Large intestine (tissue), 3 donors: Measurements from ENCODE around the gene BAZ1B. TPM values are rescaled to one million over a fixed set of nuclear protein-coding genes. Genes with fewer than 3 reads are reported as not detected.

ENCODE experiments used
- DNase-seq, 2 donors: peaks; one replicate each; pipeline versions ENCODE4 v3.0.0 to v3.0.0-alpha.2; 2013
- H3K27ac ChIP-seq: one replicate; pipeline ENCODE4 v1.5.1; 2013; ENCODE audit warnings: low read length
- H3K27me3 ChIP-seq: 2 replicates; pipeline ENCODE4 v1.6.1; 2013; ENCODE audit warnings: low read length; ENCODE audit not compliant: control insufficient read depth, insufficient read depth
- H3K36me3 ChIP-seq: 2 replicates; pipeline ENCODE4 v1.6.1; 2013; ENCODE audit warnings: low read length; ENCODE audit not compliant: control insufficient read depth, insufficient read depth
- H3K4me1 ChIP-seq: one replicate; pipeline ENCODE4 v1.6.1; 2013; ENCODE audit warnings: low read length; ENCODE audit not compliant: control insufficient read depth, insufficient read depth
- H3K4me3 ChIP-seq: one replicate; pipeline ENCODE4 v1.5.1; 2013; ENCODE audit warnings: low read length
- H3K9me3 ChIP-seq: one replicate; pipeline ENCODE4 v1.6.1; 2013; ENCODE audit warnings: mild to moderate bottlenecking, low read depth, low read length, moderate library complexity; ENCODE audit not compliant: control insufficient read depth
- WGBS: methylation state at CpG from one replicate; pipeline ENCODE4 v1.1.5; 2013; ENCODE audit warnings: low lambda C conversion rate; ENCODE audit not compliant: insufficient coverage; 5-methylcytosine and 5-hydroxymethylcytosine counted together
- polyA plus RNA-seq: library from polyadenylated mRNA; unstranded; fragments of 120-200 nt; gene quantifications from one replicate; pipeline ENCODE4 v1.2.1, GENCODE V29; 2013

The BAZ1B gene
- polyA plus RNA-seq, 1 donor = 37.3 TPM

GRCh38 chr7:73447121-73447733 is 74.9 kb downstream of the BAZ1B start:
- DNase-seq = no peak
- Histone ChIP-seq H3K27ac (no peak overlapping the region), H3K4me3 (no peak overlapping the region), H3K27me3 (no peaks in the 10 kb centered on the region), H3K36me3 (peaks cover 89% of the 10 kb centered on the region), H3K4me1 (no peaks in the 10 kb centered on the region), H3K9me3 (no peaks in the 10 kb centered on the region)
- 83% methylated on average over 2 of the region's 5 CpGs for WGBS

GRCh38 chr7:73446682-73447081 is 75.4 kb downstream of the BAZ1B start:
- WGBS = no CpG with 5 or more reads among the region's 4 CpGs
- Histone ChIP-seq H3K36me3 (peaks cover 94% of the 10 kb centered on the region), H3K4me3 (no peak overlapping the region), H3K27ac (no peak overlapping the region), H3K9me3 (no peaks in the 10 kb centered on the region), H3K4me1 (no peaks in the 10 kb centered on the region), H3K27me3 (no peaks in the 10 kb centered on the region)
- DNase-seq = no peak

DNA sequence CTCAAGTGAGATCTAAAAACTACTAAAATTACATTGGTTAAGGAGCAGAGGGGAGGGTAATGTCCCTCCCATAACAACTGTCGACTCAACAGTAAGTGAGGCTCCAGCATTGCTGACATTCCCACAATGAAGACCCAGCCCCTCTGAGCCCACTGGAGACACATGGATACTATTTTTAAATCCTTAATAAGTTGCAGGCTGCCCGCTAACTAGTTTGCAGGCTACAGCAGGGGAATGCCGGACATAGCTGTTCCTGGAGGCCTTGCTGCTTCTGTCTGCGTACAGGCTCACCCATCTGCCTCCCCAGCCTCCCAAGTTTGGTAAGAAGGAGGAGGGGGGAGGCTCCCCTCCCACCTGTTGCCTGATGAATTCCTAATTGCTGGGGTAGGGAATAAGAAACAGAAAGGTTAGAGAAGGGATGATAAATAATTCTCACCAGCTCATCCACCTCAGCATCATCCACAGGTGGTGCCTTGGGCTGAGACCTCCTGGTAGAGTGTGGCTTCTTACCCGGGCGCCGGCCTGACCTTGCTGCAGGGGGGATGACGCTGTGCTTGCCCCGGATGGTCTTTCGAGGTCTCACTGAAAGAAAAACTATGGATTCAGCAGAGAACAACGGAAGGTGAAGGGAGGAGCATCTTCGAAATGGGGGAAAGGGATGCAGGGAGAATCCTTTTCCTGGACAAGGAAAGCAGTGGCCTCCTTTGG is 78.4 kb downstream of the BAZ1B start:
- WGBS = no CpG with 5 or more reads among the region's 12 CpGs
- DNase-seq = no peak

GRCh38 chr7:73442903-73443500 is 79.1 kb downstream of the BAZ1B start:
- Histone ChIP-seq H3K4me3 (no peak overlapping the region), H3K9me3 (no peaks in the 10 kb centered on the region), H3K27ac (no peak overlapping the region), H3K4me1 (no peaks in the 10 kb centered on the region), H3K27me3 (no peaks in the 10 kb centered on the region), H3K36me3 (peaks cover 85% of the 10 kb centered on the region)
- DNase-seq = no peak
- no CpG with 5 or more reads among the region's 11 CpGs for WGBS

More for the DNA sequence above, 78.4 kb downstream of the BAZ1B start:
- Histone ChIP-seq H3K27ac (no peak overlapping the region), H3K36me3 (peaks cover 91% of the 10 kb centered on the region), H3K4me3 (no peak overlapping the region), H3K9me3 (no peaks in the 10 kb centered on the region), H3K27me3 (no peaks in the 10 kb centered on the region), H3K4me1 (no peaks in the 10 kb centered on the region)

DNA sequence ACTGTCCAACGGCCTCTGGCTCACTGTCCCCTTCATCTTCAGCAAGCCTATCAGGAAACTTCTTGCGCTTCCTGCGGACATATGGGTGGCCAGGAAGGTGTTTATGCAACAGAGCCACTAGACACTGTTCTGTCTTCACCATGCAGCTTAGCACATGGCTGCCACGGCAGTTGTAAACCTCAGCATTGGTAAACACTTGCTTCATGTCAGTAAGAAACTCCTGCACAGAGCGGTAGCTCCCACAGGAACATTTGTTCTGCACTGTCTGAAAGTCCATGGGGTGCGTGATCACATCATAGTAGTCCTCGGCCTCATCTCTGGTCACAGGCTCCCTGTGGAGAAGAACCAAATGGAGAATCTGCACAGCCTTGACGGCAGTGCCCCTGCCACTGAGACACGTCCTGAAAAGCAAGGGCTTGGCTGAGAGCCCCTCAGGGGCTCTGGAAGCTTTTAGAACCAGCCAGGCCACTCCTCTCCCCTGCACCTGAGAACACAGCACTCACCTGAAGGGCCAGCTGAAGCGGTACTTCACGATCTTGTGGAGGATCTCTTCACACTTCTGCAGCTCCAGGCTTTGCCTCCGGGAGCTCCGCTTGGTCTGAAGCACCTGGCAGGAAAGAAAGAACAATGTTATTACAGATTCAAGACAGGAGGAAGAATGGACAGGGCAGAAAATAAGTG is 79.7 kb downstream of the BAZ1B start:
- no peaks in the 10 kb centered on the region for H3K9me3 ChIP-seq
- H3K27ac ChIP-seq = no peak overlapping the region
- no peak overlapping the region for H3K4me3 ChIP-seq
- peaks cover 80% of the 10 kb centered on the region for H3K36me3 ChIP-seq
- no peaks in the 10 kb centered on the region for H3K27me3 ChIP-seq
- DNase-seq = no peak
- WGBS = no CpG with 5 or more reads among the region's 13 CpGs
- no peaks in the 10 kb centered on the region for H3K4me1 ChIP-seq

- Histone ChIP-seq H3K9me3 (peaks cover 13% of the 10 kb centered on the region), H3K36me3 (peaks cover 51% of the 10 kb centered on the region)
These were observed 82.7 kb downstream of the BAZ1B start for GRCh38 chr7:73439410-73439704.

DNA sequence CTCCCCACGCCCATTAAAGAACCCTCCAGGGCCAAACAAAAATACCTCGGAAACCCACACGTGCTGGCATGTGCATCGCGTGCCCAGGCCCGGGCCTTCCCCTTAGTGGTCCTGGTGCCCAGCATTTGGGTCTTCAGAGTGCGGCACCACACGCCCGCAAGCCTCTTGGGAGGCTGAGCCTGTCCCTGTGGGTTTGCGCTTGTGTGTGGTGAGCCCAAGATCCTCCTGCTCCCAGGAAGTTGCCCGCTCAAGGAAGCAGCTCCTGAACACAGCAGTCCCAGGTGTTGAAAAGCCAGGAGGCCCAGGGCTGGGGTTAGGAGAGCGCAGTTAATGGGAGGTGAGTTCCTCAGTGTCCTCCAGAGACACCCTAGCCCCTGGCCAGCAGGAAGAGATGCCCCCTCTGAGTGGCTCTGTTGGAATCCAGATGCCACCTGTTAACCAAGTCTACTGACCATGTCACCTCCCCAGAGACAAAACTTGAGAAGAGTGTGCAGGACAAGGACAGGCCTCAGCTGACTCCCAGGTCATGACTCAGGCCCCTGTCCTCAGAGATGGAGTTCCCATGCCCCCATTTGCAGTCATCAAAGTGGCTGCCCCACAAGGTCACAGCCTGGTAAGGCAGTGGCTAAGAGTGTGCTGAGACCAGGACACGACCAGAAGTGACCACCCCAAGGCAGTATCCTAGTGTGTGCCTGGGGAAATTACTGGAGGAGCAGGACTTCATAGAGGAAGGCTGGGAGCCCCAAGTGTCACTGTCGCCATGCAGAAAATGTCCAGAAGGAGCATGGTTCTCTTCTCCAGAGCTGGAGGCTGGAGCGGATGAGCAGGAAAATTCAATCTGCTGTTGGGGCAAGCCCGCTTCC is 83.3 kb downstream of the BAZ1B start:
- no peak for DNase-seq
- Histone ChIP-seq H3K27me3 (peaks cover 30% of the 10 kb centered on the region), H3K9me3 (peaks cover 17% of the 10 kb centered on the region), H3K4me3 (no peak overlapping the region), H3K4me1 (no peaks in the 10 kb centered on the region), H3K36me3 (peaks cover 45% of the 10 kb centered on the region), H3K27ac (no peak overlapping the region)
- WGBS = no CpG with 5 or more reads among the region's 16 CpGs

More at GRCh38 chr7:73439410-73439704, 82.7 kb downstream of the BAZ1B start:
- H3K27me3 ChIP-seq = peaks cover 26% of the 10 kb centered on the region
- H3K4me3 ChIP-seq = no peak overlapping the region
- no peaks in the 10 kb centered on the region for H3K4me1 ChIP-seq
- no CpG with 5 or more reads among the region's 7 CpGs for WGBS
- H3K27ac ChIP-seq = no peak overlapping the region
- no peak for DNase-seq

DNA sequence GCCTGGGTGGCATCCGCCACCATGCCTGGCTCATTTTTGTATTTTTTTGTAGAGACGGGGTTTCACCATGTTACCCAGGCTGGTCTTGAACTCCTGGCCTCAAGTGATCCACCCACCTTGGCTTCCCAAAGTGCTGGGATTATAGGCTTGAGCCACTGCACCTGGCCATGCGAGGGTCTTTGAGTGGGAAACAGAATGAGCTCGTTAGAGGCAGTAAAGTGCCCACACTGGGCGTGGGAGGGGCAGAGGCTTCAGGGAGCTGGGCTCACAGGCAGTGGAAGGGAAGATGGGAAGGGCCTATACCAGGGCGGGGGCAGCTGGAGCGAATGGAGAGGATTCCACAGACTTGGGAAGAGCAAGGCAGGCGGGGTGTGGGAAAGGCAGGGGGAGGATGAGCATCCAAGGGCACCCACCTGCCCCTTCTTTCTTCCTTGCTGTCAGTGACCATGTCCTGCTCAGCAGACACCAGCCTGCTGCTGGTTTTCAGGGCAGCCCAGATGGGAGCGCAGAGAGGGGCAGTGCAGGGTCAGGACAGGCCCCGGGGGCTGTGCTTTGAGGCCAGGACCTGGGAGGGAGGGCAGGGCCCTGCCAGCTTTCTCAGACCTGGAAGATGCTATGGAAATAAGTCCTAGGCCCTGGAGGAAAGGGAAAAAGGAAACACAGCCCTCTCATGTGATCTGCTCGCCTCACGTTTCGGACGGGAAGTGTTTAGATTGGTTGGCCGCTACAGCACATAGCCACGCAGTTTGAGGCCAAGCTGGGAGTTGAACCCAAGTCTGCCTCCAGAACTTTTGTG is 84.3 kb downstream of the BAZ1B start:
- no peaks in the 10 kb centered on the region for H3K4me1 ChIP-seq
- peaks cover 36% of the 10 kb centered on the region for H3K36me3 ChIP-seq
- DNase-seq = no peak
- no peak overlapping the region for H3K27ac ChIP-seq
- peaks cover 33% of the 10 kb centered on the region for H3K27me3 ChIP-seq
- no CpG with 5 or more reads among the region's 16 CpGs for WGBS
- H3K4me3 ChIP-seq = no peak overlapping the region
- peaks cover 19% of the 10 kb centered on the region for H3K9me3 ChIP-seq

DNA sequence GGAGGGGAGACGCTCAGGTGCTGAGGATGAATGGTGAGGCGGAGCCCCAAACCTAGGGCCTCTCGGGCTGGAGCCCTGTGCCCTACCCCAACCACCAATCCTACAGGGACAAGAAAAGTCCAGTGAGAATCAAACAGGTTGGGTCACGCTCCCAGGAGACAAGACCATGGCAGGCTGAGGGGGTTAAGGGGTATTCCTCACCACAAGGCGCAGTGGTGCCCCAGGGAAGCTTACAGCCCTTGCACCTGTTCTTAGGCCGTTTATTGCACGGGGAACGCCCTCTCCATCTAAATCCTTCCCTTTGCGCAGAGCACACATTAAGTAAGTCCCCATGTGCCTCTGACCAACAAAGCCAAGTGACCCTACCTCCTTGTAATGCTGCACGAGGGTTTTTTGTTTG is 85.0 kb downstream of the BAZ1B start:
- Histone ChIP-seq H3K27ac (no peak overlapping the region), H3K4me3 (no peak overlapping the region), H3K27me3 (peaks cover 36% of the 10 kb centered on the region), H3K36me3 (peaks cover 28% of the 10 kb centered on the region), H3K9me3 (peaks cover 19% of the 10 kb centered on the region), H3K4me1 (no peaks in the 10 kb centered on the region)
- WGBS = no CpG with 5 or more reads among the region's 10 CpGs
- no peak for DNase-seq
